Effector memory CD4-positive, alpha-beta T cell (primary cell): ENCODE results near the gene TMEM131.
"Not testable (repeated sequence)": the region's sequence is repeated elsewhere in the genome, so short reads cannot be mapped to it uniquely, and the experiment has no call there.

ENCODE experiments used
- DNase-seq, 3 donors: peaks; one replicate each; pipeline ENCODE4 v3.0.0-alpha.2; 2020
- H3K27ac ChIP-seq: 2 replicates; pipeline ENCODE4 v1.7.0; 2013; ENCODE audit warnings: mild to moderate bottlenecking, low read length, moderate library complexity; ENCODE audit not compliant: insufficient read depth, poor library complexity, severe bottlenecking
- H3K27me3 ChIP-seq: replicated peaks from 2 replicates; pipeline ENCODE4 v1.7.0; 2013; ENCODE audit warnings: mild to moderate bottlenecking, low read length; ENCODE audit not compliant: insufficient read depth, control insufficient read depth, poor library complexity, severe bottlenecking
- H3K36me3 ChIP-seq: 2 replicates; pipeline ENCODE4 v1.7.0; 2013; ENCODE audit warnings: mild to moderate bottlenecking, low read length, moderate library complexity; ENCODE audit not compliant: control insufficient read depth, insufficient read depth
- H3K4me1 ChIP-seq: 2 replicates; pipeline ENCODE4 v1.7.0; 2013; ENCODE audit warnings: low read length, mild to moderate bottlenecking; ENCODE audit not compliant: control insufficient read depth, insufficient read depth, poor library complexity, severe bottlenecking
- H3K4me3 ChIP-seq: 2 replicates; pipeline ENCODE4 v1.7.0; 2013; ENCODE audit warnings: low read length, low read depth, mild to moderate bottlenecking; ENCODE audit not compliant: insufficient read depth, poor library complexity, severe bottlenecking
- H3K9me3 ChIP-seq: 2 replicates; pipeline ENCODE4 v1.7.0; 2013; ENCODE audit warnings: mild to moderate bottlenecking, low read length, moderate library complexity; ENCODE audit not compliant: control insufficient read depth

TMEM131 gene

GRCh38 chr2:97827013-97827412, 168.7 kb downstream of the TMEM131 start:
- not testable (repeated sequence) for H3K4me3 ChIP-seq, H3K4me1 ChIP-seq, H3K27ac ChIP-seq, H3K36me3 ChIP-seq, H3K9me3 ChIP-seq, H3K27me3 ChIP-seq, DNase-seq

- H3K4me3 ChIP-seq, H3K36me3 ChIP-seq, DNase-seq, H3K27ac ChIP-seq, H3K27me3 ChIP-seq, H3K4me1 ChIP-seq, H3K9me3 ChIP-seq: not testable (repeated sequence)
These were observed 169.4 kb downstream of the TMEM131 start for GRCh38 chr2:97826266-97826847.

- H3K4me3 ChIP-seq, H3K27me3 ChIP-seq, H3K36me3 ChIP-seq, H3K9me3 ChIP-seq, DNase-seq, H3K4me1 ChIP-seq, H3K27ac ChIP-seq: not testable (repeated sequence)
These were observed 171.7 kb downstream of the TMEM131 start for GRCh38 chr2:97824011-97824410.

- H3K4me1 ChIP-seq, DNase-seq, H3K27ac ChIP-seq, H3K27me3 ChIP-seq, H3K9me3 ChIP-seq, H3K36me3 ChIP-seq, H3K4me3 ChIP-seq: not testable (repeated sequence)
These were observed 173.9 kb downstream of the TMEM131 start for GRCh38 chr2:97821862-97822261.

GRCh38 chr2:97819754-97820153, 176.0 kb downstream of the TMEM131 start:
- no peak for DNase-seq

GRCh38 chr2:97816411-97816810, 179.3 kb downstream of the TMEM131 start:
- Histone ChIP-seq H3K27me3 (no peaks in the 10 kb centered on the region), H3K4me1 (no peaks in the 10 kb centered on the region), H3K9me3 (no peaks in the 10 kb centered on the region), H3K36me3 (peaks cover 35% of the 10 kb centered on the region), H3K4me3 (no peak overlapping the region), H3K27ac (no peak overlapping the region)
- DNase-seq = no peak

More at GRCh38 chr2:97819754-97820153, 176.0 kb downstream of the TMEM131 start:
- no peak overlapping the region for H3K27ac ChIP-seq
- H3K9me3 ChIP-seq = no peaks in the 10 kb centered on the region
- H3K4me1 ChIP-seq = no peaks in the 10 kb centered on the region
- peaks cover 10% of the 10 kb centered on the region for H3K36me3 ChIP-seq
- no peaks in the 10 kb centered on the region for H3K27me3 ChIP-seq
- no peak overlapping the region for H3K4me3 ChIP-seq

- DNase-seq = no peak
- H3K4me3 ChIP-seq = no peak overlapping the region
- H3K9me3 ChIP-seq = no peaks in the 10 kb centered on the region
- peaks cover 45% of the 10 kb centered on the region for H3K36me3 ChIP-seq
- H3K27me3 ChIP-seq = no peaks in the 10 kb centered on the region
- H3K27ac ChIP-seq = no peak overlapping the region
- H3K4me1 ChIP-seq = no peaks in the 10 kb centered on the region
These were observed 182.8 kb downstream of the TMEM131 start for GRCh38 chr2:97812931-97813330.

- Histone ChIP-seq H3K9me3 (no peaks in the 10 kb centered on the region), H3K27ac (no peak overlapping the region), H3K4me3 (no peak overlapping the region), H3K27me3 (no peaks in the 10 kb centered on the region), H3K4me1 (no peaks in the 10 kb centered on the region), H3K36me3 (peaks cover 41% of the 10 kb centered on the region)
- no peak for DNase-seq
These were observed 186.9 kb downstream of the TMEM131 start for GRCh38 chr2:97808816-97809215.

GRCh38 chr2:97806738-97807618, 188.8 kb downstream of the TMEM131 start:
- Histone ChIP-seq H3K36me3 (peaks cover 40% of the 10 kb centered on the region), H3K9me3 (no peaks in the 10 kb centered on the region), H3K27me3 (no peaks in the 10 kb centered on the region), H3K4me1 (no peaks in the 10 kb centered on the region), H3K4me3 (no peak overlapping the region), H3K27ac (no peak overlapping the region)
- peak; percentile 37 to 50 (median 44) for DNase-seq

GRCh38 chr2:97805776-97806175, 190.0 kb downstream of the TMEM131 start:
- DNase-seq = no peak
- H3K4me1 ChIP-seq = no peaks in the 10 kb centered on the region
- H3K27ac ChIP-seq = no peak overlapping the region
- no peaks in the 10 kb centered on the region for H3K27me3 ChIP-seq
- H3K9me3 ChIP-seq = no peaks in the 10 kb centered on the region
- H3K4me3 ChIP-seq = no peak overlapping the region
- peaks cover 36% of the 10 kb centered on the region for H3K36me3 ChIP-seq
